ENCODE results near the gene CALD1. TPM values are rescaled to one million over a fixed set of nuclear protein-coding genes. Genes with fewer than 3 reads are reported as not detected.

CALD1 gene
- polyA plus RNA-seq, 1 donor (not counting 4 experiments of a cell fraction or from before 2014, with no cell fraction given) = 229 TPM

DNA sequence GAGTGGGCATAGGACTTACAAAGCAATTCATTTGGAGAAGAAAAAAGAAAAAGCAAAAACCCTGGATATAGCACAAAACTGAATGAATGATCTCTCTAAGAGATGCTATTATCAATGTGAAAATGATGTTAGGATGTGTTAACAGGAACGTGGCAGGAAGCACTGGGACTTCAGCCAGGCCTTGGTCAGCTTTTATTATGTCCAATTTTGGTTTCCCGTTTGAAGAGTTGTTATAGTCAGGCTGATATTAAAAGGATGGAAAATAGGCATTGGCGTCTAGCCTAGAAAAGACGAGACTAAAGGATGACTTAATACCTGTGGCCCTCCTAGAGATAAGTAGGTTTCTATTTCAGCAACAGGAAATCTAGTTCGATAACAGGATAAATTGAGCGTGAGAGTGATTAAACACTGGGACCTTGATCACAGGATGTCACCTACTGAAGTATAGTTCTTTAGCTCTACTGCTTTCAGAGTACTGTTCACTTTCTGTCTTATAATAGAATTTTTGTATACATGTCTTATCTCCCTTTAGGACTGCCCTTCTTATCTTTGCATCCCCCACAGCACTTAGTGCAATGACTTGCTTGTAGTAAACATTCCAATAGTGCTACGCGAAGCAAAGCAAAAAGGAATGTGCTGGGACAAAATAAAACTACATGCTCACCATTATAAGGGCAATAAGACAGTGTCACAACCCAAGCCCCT lies 107.1 kb downstream of the CALD1 start:
- TF ChIP-seq EZH2 (IDR thresholded peaks at IDR 0.05; ENCODE audit: low read length) = no peak
- TF ChIP-seq, protein P1, sequence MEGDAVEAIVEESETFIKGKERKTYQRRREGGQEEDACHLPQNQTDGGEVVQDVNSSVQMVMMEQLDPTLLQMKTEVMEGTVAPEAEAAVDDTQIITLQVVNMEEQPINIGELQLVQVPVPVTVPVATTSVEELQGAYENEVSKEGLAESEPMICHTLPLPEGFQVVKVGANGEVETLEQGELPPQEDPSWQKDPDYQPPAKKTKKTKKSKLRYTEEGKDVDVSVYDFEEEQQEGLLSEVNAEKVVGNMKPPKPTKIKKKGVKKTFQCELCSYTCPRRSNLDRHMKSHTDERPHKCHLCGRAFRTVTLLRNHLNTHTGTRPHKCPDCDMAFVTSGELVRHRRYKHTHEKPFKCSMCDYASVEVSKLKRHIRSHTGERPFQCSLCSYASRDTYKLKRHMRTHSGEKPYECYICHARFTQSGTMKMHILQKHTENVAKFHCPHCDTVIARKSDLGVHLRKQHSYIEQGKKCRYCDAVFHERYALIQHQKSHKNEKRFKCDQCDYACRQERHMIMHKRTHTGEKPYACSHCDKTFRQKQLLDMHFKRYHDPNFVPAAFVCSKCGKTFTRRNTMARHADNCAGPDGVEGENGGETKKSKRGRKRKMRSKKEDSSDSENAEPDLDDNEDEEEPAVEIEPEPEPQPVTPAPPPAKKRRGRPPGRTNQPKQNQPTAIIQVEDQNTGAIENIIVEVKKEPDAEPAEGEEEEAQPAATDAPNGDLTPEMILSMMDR (optimal IDR thresholded peaks at IDR 0.05 in 1 of 3, IDR thresholded peaks at IDR 0.05 in 1 of 3, conservative IDR thresholded peaks at IDR 0.05 in 1 of 3; ENCODE audit: extremely low read depth in 1 of 3, insufficient read depth in 2 of 3, low read length in 3 of 3) = no peak
- Histone ChIP-seq H3K9me1 (ENCODE audit: control insufficient read depth, extremely low read depth, insufficient read depth, low read length) (no peaks in the 10 kb centered on the region), H3K4me1 (ENCODE audit: control insufficient read depth, extremely low read depth, insufficient read depth, low read length) (peaks cover 28% of the 10 kb centered on the region), H3K36me3 (ENCODE audit: control insufficient read depth in 2 of 2, extremely low read depth in 1 of 2, insufficient read depth in 2 of 2, low read length in 2 of 2) (no peaks in the 10 kb centered on the region), H3K4me3 (ENCODE audit: control insufficient read depth in 2 of 3, extremely low read depth in 1 of 3, insufficient read depth in 2 of 3, low read depth in 1 of 3, low read length in 3 of 3) (no peak overlapping the region), H3K27me3 (ENCODE audit: control insufficient read depth, extremely low read depth, insufficient read depth, low read length) (no peaks in the 10 kb centered on the region), H3K27ac (ENCODE audit: control insufficient read depth, insufficient read depth, low read length) (no peak overlapping the region), H3K9me3 (ENCODE audit: control insufficient read depth, low read depth, low read length) (no peaks in the 10 kb centered on the region), H4K20me1 (ENCODE audit: control insufficient read depth, extremely low read depth, insufficient read depth, low read length) (no peaks in the 10 kb centered on the region), H2AFZ (ENCODE audit: control insufficient read depth, low read length) (no peak overlapping the region), H3K4me2 (ENCODE audit: control insufficient read depth, extremely low read depth, insufficient read depth, low read depth, low read length) (no peak overlapping the region), H3K79me2 (ENCODE audit: control insufficient read depth, insufficient read depth, low read length) (peaks cover 3% of the 10 kb centered on the region), H3K9ac (ENCODE audit: control insufficient read depth, extremely low read depth, insufficient read depth, low read length) (no peak overlapping the region)
- DNase-seq (ENCODE audit: low read depth, low spot score) = no peak
- no peak for FAIRE-seq
- dilution Hi-C loops (cut with MboI; ENCODE audit: extremely low pct_ligation_motif_present, low sequenced_read_pairs) = no loop called here

DNA sequence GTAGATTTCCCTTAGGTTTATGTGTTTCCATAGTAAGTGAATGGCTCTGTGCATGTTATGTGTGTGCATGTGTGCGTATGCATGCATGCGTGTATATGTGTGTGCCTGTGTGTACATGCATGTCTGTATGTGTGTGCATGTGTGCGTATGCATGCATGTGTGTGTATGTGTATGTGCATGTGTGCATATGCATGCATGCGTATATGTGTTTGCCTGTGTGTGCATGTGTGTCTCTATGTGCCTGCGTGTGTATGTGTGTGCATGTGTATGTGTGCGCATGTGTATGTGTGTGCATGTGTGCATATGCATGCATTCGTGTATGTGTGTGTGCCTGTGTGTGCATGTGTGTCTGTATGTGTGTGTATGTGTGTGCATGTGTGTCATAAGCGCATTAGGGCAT lies 108.1 kb downstream of the CALD1 start:
- Histone ChIP-seq H3K27me3 (ENCODE audit: control insufficient read depth, extremely low read depth, insufficient read depth, low read length) (no peaks in the 10 kb centered on the region), H3K27ac (ENCODE audit: control insufficient read depth, insufficient read depth, low read length) (no peak overlapping the region), H3K4me1 (ENCODE audit: control insufficient read depth, extremely low read depth, insufficient read depth, low read length) (peaks cover 32% of the 10 kb centered on the region), H3K9me1 (ENCODE audit: control insufficient read depth, extremely low read depth, insufficient read depth, low read length) (no peaks in the 10 kb centered on the region), H3K4me3 (ENCODE audit: control insufficient read depth in 2 of 3, extremely low read depth in 1 of 3, insufficient read depth in 2 of 3, low read depth in 1 of 3, low read length in 3 of 3) (no peak overlapping the region), H4K20me1 (ENCODE audit: control insufficient read depth, extremely low read depth, insufficient read depth, low read length) (no peaks in the 10 kb centered on the region), H3K9ac (ENCODE audit: control insufficient read depth, extremely low read depth, insufficient read depth, low read length) (no peak overlapping the region), H3K9me3 (ENCODE audit: control insufficient read depth, low read depth, low read length) (no peaks in the 10 kb centered on the region), H3K79me2 (ENCODE audit: control insufficient read depth, insufficient read depth, low read length) (peaks cover 12% of the 10 kb centered on the region), H2AFZ (ENCODE audit: control insufficient read depth, low read length) (no peak overlapping the region), H3K36me3 (ENCODE audit: control insufficient read depth in 2 of 2, extremely low read depth in 1 of 2, insufficient read depth in 2 of 2, low read length in 2 of 2) (no peaks in the 10 kb centered on the region), H3K4me2 (ENCODE audit: control insufficient read depth, extremely low read depth, insufficient read depth, low read depth, low read length) (no peak overlapping the region)
- dilution Hi-C loops (cut with MboI; ENCODE audit: extremely low pct_ligation_motif_present, low sequenced_read_pairs) = no loop called here
- DNase-seq (ENCODE audit: low read depth, low spot score) (no peak), FAIRE-seq (no peak)
- no peak for TF ChIP-seq EZH2 (IDR thresholded peaks at IDR 0.05; ENCODE audit: low read length)
- TF ChIP-seq, protein P1 (optimal IDR thresholded peaks at IDR 0.05 in 1 of 3, IDR thresholded peaks at IDR 0.05 in 1 of 3, conservative IDR thresholded peaks at IDR 0.05 in 1 of 3; ENCODE audit: extremely low read depth in 1 of 3, insufficient read depth in 2 of 3, low read length in 3 of 3) = no peak

All from keratinocyte (primary cell).